Measurements from ENCODE around the gene NAB2. TPM values are rescaled to one million over a fixed set of nuclear protein-coding genes. Genes with fewer than 3 reads are reported as not detected.
A peak's percentile ranks its signal among the peaks of the same experiment; 100 is the strongest.

NAB2 gene
- total and polyA plus RNA-seq, 9 of the 15 experiments (the other 6 are each of a cell fraction or from before 2014, with no cell fraction given) = 0.45 to 40.9 (median 20.4) TPM

- no peak for TF ChIP-seq ZNF77 (CRISPR knock-in tag; IDR thresholded peaks at IDR 0.05)
- no peak for TF ChIP-seq CCNT2 (IDR thresholded peaks at IDR 0.05; ENCODE audit: borderline replicate concordance, extremely low read depth, insufficient read length, low read depth, low read length)
- no peak for TF ChIP-seq XRCC4 (IDR thresholded peaks at IDR 0.05; ENCODE audit: extremely low read depth, insufficient read depth, insufficient read length)
- no peak for TF ChIP-seq SMARCB1 (IDR thresholded peaks at IDR 0.05; ENCODE audit: insufficient read length, low read depth)
- TF ChIP-seq STAT5B (CRISPR knock-in tag; IDR thresholded peaks at IDR 0.05) = no peak
- TF ChIP-seq MBD2 (IDR thresholded peaks at IDR 0.05; ENCODE audit: borderline replicate concordance, low read depth) = no peak
- TF ChIP-seq XRCC5 (IDR thresholded peaks at IDR 0.05; ENCODE audit: low read depth, low read length) = no peak
- TF ChIP-seq YBX1 (IDR thresholded peaks at IDR 0.05) = no peak
- no peak for TF ChIP-seq BRF1 (IDR thresholded peaks at IDR 0.05; ENCODE audit: borderline replicate concordance, extremely low read depth, insufficient read length)
- TF ChIP-seq TAL1 (IDR thresholded peaks at IDR 0.05) = 0 out of 2 replicates have a peak, but pooled peaks have one; percentile 25
- TF ChIP-seq, protein P1, sequence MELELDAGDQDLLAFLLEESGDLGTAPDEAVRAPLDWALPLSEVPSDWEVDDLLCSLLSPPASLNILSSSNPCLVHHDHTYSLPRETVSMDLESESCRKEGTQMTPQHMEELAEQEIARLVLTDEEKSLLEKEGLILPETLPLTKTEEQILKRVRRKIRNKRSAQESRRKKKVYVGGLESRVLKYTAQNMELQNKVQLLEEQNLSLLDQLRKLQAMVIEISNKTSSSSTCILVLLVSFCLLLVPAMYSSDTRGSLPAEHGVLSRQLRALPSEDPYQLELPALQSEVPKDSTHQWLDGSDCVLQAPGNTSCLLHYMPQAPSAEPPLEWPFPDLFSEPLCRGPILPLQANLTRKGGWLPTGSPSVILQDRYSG (tag; conservative IDR thresholded peaks at IDR 0.05; ENCODE audit: low read depth) = no peak
- TF ChIP-seq NELFE (IDR thresholded peaks at IDR 0.05; ENCODE audit: insufficient read depth, insufficient read length) = no peak
- no peak for TF ChIP-seq GTF2E2 (tag; IDR thresholded peaks at IDR 0.05)
- TF ChIP-seq RBM14 (IDR thresholded peaks at IDR 0.05; ENCODE audit: borderline replicate concordance, insufficient read depth, low read depth, low read length) = no peak
- TF ChIP-seq, protein P2, sequence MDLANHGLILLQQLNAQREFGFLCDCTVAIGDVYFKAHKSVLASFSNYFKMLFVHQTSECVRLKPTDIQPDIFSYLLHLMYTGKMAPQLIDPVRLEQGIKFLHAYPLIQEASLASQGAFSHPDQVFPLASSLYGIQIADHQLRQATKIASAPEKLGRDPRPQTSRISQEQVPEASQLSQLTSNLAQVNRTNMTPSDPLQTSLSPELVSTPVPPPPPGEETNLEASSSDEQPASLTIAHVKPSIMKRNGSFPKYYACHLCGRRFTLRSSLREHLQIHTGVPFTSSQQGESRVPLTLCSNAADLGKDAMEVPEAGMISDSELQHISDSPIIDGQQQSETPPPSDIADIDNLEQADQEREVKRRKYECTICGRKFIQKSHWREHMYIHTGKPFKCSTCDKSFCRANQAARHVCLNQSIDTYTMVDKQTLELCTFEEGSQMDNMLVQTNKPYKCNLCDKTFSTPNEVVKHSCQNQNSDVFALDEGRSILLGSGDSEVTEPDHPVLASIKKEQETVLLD (IDR thresholded peaks at IDR 0.05) = no peak
- TF ChIP-seq CBFA2T2 (conservative IDR thresholded peaks at IDR 0.05) = no peak
- TF ChIP-seq KHSRP (IDR thresholded peaks at IDR 0.05) = no peak; the same call in 1 of the 2 replicates
- no peak for TF ChIP-seq ZNF12 (CRISPR knock-in tag; IDR thresholded peaks at IDR 0.05)
- no peak for TF ChIP-seq CHD2 (IDR thresholded peaks at IDR 0.05; ENCODE audit: low read depth, low read length)
- no peak for TF ChIP-seq BMI1 (IDR thresholded peaks at IDR 0.05; ENCODE audit: low read length)
- TF ChIP-seq ESRRA (IDR thresholded peaks at IDR 0.05; ENCODE audit: borderline replicate concordance, low read depth) = no peak
- no peak for TF ChIP-seq CUX1 (CRISPR knock-in tag; IDR thresholded peaks at IDR 0.05)
- no peak for TF ChIP-seq ZNF134 (CRISPR knock-in tag; conservative IDR thresholded peaks at IDR 0.05)
- TF ChIP-seq ZNF133 (CRISPR knock-in tag; IDR thresholded peaks at IDR 0.05) = no peak
Measured at GRCh38 chr12:57111031-57111734, 22.3 kb downstream of the NAB2 start, which contains the start of gene STAT6 (continued).

All from K562 (cell line).